Renal cortex interstitium (tissue), 11 donors: ENCODE measurements around the gene GRM4. TPM values are rescaled to one million over a fixed set of nuclear protein-coding genes. Genes with fewer than 3 reads are reported as not detected.

ENCODE experiments used
- DNase-seq, 11 donors: peaks; one replicate each; pipeline ENCODE4 v3.0.0-alpha.2; 2013; ENCODE audit warnings: low read depth in 9 of 11, low spot score in 4 of 11; ENCODE audit errors: extremely low read depth in 1 of 11
- polyA plus RNA-seq, 3 donors: library from polyadenylated mRNA; unstranded; fragments of 120-200 nt; gene quantifications; one replicate each; pipeline ENCODE4 v1.2.1, GENCODE V29; 2013; ENCODE audit not compliant: insufficient read length in 3 of 3

GRM4 gene
- polyA plus RNA-seq, 3 donors: 0.53 to 0.74 (median 0.53) TPM

DNA sequence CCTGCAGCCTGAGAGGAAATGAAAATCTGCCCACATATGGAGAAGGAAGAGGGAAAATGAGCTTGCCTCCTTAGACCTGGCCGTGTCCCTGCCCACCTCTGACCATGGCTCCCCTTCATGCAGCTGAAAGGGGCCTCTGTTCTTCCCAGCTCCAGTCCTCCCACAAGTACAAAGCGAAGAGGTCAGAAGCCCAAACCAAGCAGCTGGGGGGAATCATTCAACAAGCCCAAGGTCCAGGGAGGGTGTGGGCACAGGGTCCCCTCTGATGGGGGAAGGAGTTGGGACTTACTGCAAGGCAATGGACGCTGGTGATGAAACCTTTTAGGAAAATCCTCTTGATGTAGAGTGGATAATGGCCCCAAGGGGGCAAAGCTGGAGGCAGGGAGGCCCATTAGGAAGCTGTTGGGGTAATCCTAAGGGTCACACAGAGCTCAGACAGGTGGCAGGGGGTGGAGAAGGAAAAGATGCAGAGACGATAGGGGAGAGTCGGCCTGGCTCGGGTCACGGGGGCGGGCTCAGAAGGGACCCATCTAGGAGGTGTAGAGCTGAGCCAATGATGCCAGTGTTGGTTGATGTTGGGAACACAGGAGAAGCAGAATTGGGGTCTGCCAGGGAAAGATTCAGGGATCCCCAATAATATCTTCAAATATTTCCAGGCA, 16.1 kb upstream of the GRM4 start:
- no peak for DNase-seq

DNA sequence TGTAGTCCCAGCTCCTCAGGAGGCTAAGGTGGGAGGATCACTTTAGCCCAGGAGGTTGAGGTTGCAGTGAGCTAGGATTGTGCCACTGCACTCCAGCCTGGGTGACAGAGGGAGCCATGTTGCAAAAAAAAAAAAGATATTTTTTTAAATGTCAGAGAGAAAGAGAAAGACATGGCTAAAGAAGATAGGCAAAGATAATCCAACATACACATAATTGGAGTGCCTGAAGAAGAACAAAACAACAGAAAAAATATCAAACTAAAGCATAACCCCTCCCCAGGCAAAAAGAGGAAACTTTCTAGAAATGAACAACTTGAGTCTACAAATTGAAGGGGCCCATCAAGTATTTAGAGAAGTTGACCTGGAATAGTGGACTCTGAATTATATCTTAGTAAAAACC, 14.0 kb upstream of the GRM4 start:
- no peak for DNase-seq

DNA sequence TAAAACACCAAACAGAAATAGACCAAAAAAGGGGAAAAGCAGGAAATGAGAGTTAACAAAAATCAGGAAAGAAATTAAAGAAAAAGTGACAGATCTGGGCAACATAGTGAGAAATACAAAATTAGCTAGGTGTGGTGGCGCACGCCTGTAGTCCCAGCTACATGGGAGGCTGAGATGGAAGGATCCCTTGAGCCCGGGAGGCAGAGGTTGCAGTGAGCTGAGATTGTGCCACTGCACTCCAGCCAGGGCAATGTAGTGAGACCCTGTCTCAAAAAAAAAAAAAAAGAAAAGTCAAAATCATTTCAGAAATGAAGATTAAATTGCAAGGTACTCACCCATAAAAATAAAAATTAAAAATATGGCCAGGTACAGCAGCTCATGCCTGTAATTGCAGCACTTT, 13.0 kb upstream of the GRM4 start:
- DNase-seq: no peak

DNA sequence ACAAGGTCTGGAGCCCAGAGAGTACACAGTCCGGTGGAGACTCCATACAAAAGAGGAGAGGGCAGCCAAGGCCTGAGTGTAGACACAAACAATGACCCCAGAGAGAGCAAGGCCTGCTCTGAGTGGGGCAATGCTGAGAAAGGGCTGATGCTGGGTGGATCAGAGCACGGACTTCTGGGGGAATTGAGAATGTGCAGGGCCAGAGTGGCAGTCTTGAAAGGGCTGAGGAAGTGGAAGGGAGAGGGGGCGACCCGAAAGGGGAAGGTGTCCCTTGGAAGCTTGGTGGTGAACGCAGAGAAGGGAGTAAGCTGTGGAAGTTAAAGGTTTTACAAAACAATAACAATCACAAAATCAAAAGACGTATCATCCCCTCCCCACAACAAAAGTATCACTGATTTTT, 12.0 kb upstream of the GRM4 start:
- no peak for DNase-seq

DNA sequence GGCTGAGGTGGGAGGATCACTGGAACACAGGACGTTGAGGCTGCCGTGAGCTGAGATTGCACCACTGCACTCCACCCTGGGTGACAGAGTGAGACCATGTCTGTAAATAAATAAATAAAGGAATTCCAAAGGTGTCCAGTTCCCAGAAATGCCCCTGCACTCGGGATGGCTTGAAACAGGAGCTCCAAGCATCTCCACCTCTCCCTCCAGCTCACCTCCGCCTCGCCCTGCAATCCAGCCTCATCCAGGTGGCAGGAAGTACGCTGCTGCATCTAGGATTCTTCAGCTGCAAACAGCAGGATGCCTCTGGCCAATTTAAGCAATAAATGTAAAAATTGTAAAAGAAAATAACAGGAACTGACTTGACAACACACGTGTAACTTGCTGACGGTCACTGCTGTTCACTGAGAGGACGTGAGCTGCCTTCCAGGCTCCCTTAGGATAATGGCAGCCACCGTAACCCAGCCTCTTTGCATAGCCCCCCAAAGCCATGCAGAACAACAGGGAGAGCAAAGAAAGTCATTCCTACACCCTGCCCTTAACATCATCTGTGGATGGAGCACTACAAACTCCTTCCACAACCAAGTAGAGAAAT, 11.4 kb upstream of the GRM4 start:
- DNase-seq: no peak

DNA sequence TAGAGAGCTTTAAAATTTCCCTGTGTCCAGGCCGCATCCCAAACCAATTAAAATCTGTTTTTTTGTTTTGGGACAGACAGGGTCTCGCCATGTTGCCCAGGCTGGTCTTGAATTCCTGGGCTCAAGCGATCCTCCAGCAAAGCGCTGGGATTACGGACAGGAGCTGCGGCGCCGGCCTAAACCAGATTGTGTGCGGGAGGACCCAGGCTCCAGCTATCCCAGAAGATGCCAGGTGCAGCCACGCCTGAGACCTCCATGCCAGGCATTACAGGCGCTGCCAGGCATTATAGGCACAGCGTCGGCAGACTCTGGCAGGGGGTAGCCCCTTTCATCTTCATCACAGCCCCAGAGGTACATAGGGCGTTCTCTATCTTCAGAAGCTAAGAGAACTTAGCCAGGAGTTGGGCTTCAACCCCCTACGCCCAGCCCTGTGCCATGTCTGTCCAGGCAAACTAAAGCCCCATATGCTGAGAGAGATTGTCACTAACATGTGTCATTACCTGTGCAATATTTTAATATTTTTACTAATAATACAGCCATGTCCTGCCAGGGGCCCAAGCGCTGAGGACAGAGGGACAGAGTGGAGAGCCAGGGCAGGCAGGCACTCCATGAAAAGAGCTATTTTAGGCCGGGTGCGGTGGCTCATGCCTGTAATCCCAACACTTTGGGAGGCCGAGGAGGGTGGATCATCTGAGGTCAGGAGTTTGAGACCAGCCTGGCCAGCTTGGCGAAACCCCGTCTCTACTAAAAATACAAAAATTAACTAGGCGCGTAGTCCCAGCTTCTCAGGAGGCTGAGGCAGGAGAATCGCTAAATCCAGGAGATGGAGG, 9.8 kb upstream of the GRM4 start:
- no peak for DNase-seq

DNA sequence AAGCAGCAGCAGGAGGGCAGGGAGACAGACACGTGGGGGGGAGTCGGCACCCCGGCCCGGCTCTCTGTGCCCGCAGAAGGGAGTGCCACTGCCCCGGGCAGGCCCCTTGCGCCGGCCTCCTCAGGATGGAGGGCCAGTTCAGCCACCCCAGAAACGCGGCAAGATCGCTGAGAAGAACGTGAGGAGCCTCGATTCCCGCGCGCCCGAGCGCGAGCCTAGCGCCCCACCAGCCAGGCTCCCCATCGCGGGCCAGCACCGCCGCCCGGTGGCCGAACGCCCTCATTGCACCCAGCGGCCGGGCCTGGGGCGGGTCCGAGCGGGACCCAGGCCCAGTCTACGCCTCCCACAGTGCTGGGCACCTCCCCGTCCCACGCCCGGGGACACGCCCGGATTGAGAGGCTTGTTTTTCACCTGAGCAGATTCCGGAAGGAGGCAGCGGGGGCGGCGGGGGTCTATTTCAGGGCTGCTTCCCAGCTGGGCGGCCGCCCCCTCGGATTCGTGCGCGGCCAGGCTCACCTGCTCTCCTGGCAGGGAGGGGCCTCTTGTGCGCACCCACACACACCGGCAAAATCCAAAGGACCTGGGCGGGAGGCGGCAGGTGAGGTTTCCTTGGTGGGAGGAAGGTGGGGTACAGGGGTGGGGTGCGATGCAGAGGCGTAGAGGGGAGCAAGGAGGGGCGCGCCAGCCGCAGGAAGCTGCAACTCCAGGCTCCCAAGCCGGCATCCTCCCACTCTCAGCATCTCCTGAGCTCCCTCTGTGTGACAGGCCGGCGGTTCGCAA, 9.0 kb upstream of the GRM4 start:
- DNase-seq: peak in 1 of 11 donors; percentile 24

DNA sequence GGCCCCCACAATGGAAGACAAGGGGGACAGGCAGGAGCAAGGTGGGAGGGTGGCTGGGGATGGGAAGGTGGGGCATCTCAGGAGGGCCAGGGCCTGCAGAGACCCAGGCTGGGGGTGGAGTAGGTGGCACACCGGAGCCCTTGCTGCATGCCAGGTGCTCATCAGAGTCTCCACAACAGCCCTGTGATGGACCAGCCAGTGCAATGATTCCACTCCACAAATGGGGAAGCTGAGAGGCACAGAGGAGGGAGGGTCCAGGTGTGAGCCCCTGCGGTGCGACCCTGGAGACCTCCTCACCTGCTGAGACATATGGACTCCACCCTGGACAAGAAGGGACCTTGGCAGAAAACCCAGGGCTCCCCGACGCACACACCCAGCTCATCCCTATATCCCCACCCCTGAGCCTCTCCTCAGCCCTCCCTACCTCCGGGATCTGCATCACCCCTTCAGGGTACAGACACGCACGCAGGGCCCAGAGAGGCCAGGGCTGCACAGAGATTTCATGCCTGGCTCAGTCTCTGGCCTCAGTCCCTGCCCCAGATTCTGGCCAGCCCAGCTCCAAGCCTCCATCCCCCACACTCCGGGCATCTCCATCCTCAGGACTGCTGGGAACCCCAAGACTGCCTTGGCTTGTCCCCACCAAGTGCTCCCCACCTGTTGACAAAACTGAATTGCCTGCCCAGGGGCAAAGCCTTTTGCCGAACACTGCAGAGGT, 7.1 kb upstream of the GRM4 start:
- DNase-seq: no peak

DNA sequence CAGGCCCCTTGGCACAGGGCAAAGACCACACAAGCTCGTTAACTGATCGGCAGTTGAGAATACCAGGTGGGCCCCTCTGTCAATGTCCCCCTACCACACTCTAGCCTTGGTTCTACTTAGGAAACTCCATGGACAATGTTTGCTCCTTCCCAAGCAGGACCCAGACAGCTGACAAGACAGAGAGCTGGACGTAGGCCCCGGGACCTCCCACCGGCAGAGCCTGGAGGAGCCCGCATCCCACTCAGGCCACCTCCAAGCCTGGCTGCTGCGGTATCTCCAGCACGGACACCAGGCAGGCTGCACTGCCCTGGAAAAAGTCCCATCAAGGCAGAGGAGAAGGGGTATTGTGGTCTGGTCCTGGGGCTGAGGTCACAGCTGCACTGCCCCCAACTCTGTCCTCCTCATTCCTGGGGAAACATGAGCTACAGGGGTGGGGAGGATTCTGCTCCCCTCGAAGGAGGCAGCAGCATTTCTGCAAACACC, 6.2 kb upstream of the GRM4 start:
- no peak for DNase-seq

DNA sequence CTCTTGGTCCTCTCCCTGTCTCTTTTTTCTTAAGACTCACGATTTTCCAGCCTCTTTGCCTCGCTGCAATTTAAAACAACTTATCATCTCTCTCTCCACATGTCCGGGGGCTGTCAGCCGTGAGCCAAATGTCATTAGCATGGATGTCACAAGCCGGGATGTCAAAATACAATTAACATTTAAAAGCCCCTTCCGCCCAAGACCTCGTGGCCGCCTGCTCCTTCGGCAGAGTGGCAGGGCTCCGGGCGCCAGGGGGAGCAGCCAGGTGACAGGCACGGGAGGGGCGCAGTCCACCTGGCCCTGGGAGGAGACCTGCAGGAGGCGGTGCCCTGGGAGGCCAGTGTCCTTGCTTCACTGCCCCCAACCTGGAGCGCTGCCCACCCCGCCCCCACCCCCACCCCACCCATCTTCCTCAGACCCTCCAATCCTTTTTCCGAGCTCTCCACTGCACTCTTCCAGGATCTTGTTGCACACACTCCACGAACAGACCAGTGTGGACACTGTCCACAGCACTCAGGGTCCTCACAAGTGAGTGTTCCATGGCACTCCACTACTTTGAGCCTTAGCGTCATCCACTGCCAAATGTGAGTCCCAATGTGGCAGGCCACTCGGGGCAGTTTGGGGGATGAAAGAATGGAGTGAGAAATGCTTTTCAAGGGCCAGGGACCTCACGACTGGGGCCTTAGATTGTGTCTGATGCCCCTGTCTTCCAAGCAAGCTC, 5.6 kb upstream of the GRM4 start:
- DNase-seq: no peak

DNA sequence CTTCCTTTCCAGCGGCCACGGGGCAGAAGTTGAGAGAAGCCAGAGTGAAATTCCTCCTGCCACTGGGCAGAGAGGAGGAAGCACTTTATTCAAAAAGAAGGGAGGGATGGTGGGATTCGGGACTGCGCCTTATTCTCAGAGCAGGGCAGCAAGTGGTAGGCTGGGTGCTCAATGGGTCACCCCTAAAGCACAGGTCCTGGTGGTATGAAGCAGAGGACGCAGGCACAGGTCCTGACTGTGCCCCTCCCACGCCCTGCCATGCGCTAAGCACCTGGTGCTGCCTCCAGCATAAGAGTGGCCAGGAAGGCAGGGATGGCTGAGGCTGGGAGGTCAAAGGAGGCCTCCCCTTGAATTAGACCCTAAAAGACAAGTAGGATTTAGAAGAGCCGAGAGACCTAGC, 4.9 kb upstream of the GRM4 start:
- DNase-seq: no peak

DNA sequence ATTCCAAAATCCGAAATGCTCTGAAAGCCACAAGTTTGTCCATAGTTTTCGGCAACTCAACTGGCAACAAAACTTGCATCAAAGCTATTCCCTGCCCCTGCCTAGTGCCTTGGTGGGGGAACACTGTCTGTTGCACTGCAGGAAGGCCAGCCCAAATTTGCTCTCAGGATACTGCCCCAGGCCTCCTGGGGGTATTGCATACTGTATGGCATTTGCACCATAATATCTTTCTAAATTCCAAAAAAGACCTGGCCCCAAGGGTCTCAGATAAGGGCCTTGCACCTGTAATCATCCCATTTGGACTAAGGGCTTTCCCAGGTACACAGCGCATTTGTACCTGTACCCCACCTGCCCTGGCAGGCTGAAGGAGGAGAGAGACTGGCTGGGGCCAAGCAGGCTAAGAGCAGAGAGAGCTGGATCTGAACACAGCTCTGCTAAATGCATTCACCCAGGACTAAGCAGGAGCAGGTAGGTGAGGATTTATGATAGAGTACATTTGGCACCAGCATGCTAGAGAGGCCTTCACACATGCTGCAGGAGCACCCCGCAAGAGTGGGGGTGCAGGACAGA, 4.0 kb upstream of the GRM4 start:
- no peak for DNase-seq

DNA sequence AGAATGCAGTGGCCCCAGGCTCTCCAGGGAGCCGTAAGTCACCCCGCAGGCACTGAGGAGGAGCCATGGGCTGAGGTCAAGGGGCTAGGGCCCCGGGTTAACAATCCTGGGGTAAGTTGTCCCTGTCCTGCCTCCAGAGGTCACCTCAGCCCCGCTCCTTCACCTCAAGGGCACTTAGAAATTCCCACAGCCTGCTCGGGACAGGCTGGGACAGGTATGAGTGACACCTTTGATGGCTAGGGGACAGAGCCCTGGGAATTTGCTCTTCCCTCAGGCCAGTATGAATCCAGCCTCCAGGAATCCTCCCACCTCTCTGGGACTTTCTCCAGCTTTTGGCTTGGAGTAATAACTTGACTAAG, 3.5 kb upstream of the GRM4 start:
- no peak for DNase-seq

DNA sequence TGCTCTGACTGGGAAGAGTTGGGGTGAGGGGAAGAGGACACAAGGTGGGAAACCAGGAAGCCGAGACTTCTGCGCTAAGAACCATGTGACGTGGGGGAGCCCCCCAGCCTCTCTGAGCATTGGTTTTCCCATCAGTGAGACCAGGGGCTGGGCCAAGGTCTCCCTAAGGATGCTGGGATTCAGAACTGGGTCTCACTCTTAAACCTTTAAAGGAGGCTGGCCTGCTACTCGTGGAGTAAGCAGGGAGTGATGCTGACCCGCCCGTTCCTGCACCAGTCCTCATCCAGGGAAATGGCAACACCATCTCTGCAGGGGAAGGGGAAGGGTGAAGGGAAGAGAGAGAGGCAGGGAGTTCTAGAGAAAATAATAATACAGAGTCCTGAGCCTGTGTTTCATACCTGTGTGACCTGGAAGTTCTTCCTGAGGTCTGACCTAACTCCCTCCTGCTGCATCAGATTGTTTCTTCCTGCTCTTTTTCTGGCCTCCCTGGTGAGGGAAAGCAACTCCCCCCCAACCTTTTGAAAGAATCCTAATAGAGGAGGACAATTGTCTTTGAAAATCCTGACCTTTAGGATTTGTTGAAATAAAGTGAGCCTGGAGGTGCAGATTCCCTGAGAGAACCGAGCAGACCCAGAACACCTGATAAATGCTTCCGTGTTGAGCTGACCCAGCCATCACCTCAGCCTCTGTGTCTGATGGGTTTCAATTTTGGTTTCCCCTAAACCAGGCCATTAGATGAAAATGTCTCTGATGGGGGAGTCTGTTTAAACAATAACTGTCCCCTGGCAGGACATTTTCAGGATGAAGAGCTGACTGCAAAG, 3.0 kb upstream of the GRM4 start:
- DNase-seq: no peak

DNA sequence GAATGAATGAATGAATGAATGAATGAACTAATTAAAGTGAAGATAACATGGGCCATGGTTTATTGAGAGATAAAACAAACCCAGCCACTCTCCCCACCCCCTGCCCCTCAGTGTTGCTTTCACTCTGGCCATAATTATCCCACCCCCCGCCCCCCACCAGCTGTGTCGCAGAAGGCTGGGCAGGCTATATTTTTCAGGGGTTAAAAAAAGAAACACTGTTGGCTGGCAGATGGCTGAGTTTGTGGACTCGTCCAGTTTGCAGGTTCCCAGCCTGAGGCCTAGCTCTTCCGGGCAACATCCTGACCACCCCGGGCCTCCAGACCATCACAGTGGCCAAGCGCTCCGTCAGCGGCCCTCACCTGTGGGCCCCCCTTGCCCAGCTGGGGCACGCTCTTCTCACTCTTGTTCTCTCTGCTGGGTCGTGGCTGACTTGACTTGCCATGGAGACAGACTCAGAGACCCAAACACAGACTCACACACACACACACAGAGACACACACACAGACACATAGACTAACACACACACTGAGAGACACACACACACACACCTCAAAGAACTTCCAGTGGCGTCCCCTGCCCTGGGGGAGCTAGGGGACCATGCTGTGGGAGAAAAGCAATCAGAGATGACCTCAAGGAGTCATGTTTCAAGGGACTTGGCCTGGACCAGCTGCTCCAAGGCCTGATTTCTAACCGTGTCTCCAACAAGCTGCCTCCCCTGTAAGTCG, 2.2 kb upstream of the GRM4 start:
- no peak for DNase-seq

DNA sequence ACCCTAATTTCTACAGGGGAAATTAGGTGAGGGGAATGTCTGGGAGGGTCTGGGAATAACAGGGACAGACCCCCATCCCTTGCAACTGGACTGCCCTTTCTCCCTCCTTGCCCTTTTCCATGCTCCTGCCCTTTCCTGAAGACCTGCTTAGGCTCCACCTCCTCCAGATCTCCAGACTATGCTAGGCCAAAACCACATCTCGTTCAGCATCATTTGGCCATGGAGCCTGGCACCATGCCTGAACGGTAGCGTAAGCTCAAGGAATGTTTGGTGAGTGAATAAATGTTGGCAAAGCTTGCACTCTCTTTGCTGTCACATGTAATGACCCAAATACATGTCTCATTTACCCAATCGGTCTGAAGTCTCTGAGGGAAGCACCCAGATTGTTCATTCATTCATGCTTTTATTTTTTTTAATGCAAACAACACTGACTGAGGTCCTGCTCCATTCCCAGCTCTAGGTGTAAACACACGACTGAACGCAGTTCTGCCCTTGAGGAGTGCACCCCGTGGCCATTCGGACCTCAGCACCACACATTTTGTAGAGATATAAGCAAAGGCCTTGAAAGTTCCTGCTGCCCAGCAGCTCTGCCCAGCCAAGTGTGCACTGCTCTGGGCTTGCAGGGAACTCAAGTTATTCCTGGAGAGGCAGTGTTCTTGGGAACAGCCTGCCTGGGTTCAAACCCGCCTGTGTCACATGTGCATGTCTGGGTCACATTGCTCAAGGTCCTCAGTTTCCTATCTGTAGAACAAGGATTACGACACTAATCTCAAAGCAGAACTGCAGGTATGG, 1.1 kb upstream of the GRM4 start:
- DNase-seq: no peak
